Activated CD8-positive, alpha-beta T cell treated with anti-CD3 and anti-CD28 coated beads, Interleukin-2, amount 10 ng/mL, durations not matched to agents 7 days and 5 days (primary cell): ENCODE measurements around the gene CNNM3. TPM values are rescaled to one million over a fixed set of nuclear protein-coding genes. Genes with fewer than 3 reads are reported as not detected.

Experiments
- ATAC-seq: fragments of 150-1000 bp; cut with Tn5 transposase; one replicate; pipeline ENCODE4 v1.10.0; 2021; ENCODE audit warnings: moderate library complexity
- CTCF ChIA-PET: fragments of 350-600 bp; sonication (Branson Sonifier 250); formaldehyde crosslinking; loops from one replicate; lab custom pipeline; 2021; ENCODE audit warnings: antibody characterized with exemption; lab: Charles Lee
- POLR2A ChIA-PET: fragments of 350-600 bp; sonication (Branson Sonifier 250); formaldehyde crosslinking; loops from one replicate; lab custom pipeline; 2021; ENCODE audit warnings: antibody characterized with exemption; lab: Charles Lee
- DNase-seq: peaks from one replicate; pipeline ENCODE4 v3.0.0-alpha.2; 2020
- H3K27ac Mint-ChIP-seq: one replicate; pipeline ENCODE4 v1.8.0; 2021; ENCODE audit warnings: mild to moderate bottlenecking, mixed read lengths
- H3K27me3 Mint-ChIP-seq: one replicate; pipeline ENCODE4 v1.8.0; 2021; ENCODE audit warnings: low read depth, mixed read lengths
- H3K36me3 Mint-ChIP-seq: one replicate; pipeline ENCODE4 v1.8.0; 2021; ENCODE audit warnings: low read depth, mixed read lengths
- H3K4me1 Mint-ChIP-seq: one replicate; pipeline ENCODE4 v1.8.0; 2021; ENCODE audit warnings: low read depth, mixed read lengths
- H3K4me3 Mint-ChIP-seq: one replicate; pipeline ENCODE4 v1.8.0; 2021; ENCODE audit warnings: mild to moderate bottlenecking, mixed read lengths
- H3K9me3 Mint-ChIP-seq: one replicate; pipeline ENCODE4 v1.8.0; 2022; ENCODE audit warnings: mixed read lengths; ENCODE audit not compliant: insufficient read depth
- total RNA-seq, 2 experiments: library from RNA; stranded (reverse); gene quantifications; one replicate each; pipeline ENCODE4 v1.2.3, GENCODE V29; 2021

Gene CNNM3
- 10 to 100 TPM; 28.1 to 29.9 TPM for total RNA-seq

DNA sequence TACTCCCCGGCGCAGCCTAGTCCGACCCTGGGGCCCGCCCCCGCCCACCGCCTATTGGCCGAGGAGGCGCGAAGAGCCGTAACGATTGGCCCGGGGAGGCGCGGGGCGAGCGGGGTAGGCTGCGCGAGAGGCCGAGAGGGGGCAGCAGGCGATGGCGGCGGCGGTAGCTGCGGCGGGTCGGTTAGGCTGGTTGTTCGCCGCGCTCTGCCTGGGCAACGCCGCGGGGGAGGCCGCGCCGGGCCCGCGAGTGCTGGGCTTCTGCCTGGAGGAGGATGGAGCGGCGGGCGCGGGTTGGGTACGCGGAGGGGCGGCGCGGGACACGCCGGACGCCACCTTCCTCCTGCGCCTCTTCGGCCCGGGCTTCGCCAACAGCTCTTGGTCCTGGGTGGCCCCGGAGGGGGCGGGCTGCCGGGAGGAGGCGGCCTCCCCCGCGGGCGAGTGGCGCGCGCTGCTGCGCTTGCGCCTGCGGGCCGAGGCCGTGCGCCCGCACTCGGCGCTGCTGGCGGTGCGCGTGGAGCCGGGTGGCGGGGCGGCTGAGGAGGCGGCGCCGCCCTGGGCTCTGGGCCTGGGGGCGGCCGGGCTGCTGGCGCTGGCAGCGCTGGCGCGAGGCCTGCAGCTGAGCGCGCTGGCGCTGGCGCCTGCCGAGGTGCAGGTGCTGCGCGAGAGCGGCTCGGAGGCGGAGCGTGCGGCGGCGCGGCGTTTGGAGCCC is at the start of gene CNNM3:
TSS of gene CNNM3 (plus strand) at position 142 of the 709 bp plus-strand sequence. CDS start at position 152, 10 bp downstream.
- no peaks in the 10 kb centered on the region for H3K9me3 Mint-ChIP-seq
- peaks cover 30% of the 10 kb centered on the region for H3K36me3 Mint-ChIP-seq
- H3K27ac Mint-ChIP-seq, result peak within 1 kb of the TSS; percentile 71
- POLR2A ChIA-PET, result interaction anchor here (0.8 to 2.0 kb wide), 7 partner anchors 10 to 198 kb away, joined by 3 to 9 read pairs (median 4); partner anchors contain the start of gene ANKRD39
- no peaks in the 10 kb centered on the region for H3K27me3 Mint-ChIP-seq
- peak within 1 kb of the TSS; percentile 89 for H3K4me3 Mint-ChIP-seq
- CTCF ChIA-PET, result interaction anchor here (0.6 to 4.1 kb wide), 19 partner anchors 9 to 297 kb away, joined by 3 to 27 read pairs (median 4); partner anchors contain the start of genes ANKRD36, ANKRD39 and CNNM4
- peak; percentile 95 for ATAC-seq
- H3K4me1 Mint-ChIP-seq, result peaks cover 53% of the 10 kb centered on the region
- DNase-seq, result peak; percentile 96

GRCh38 chr2:96767135-96767871 is 48.8 kb upstream of the CNNM3 start:
- ChIA-PET POLR2A (interaction anchor here (0.6 kb wide), 1 partner anchor 578 kb away, joined by 3 read pairs; no protein-coding TSS in a partner anchor), CTCF (interaction anchor here (0.9 kb wide), 2 partner anchors 17 to 213 kb away, joined by 3 read pairs; no protein-coding TSS in a partner anchor)
- Mint-ChIP-seq H3K27me3 (no peaks in the 10 kb centered on the region), H3K4me1 (peaks cover 28% of the 10 kb centered on the region), H3K27ac (no peak overlapping the region), H3K4me3 (no peak overlapping the region), H3K9me3 (no peaks in the 10 kb centered on the region), H3K36me3 (no peaks in the 10 kb centered on the region)
- ATAC-seq, result no peak
- DNase-seq, result no peak

GRCh38 chr2:96768083-96768561 is 47.9 kb upstream of the CNNM3 start:
- DNase-seq, result no peak
- Mint-ChIP-seq H3K27ac (no peak overlapping the region), H3K4me1 (peaks cover 25% of the 10 kb centered on the region), H3K9me3 (no peaks in the 10 kb centered on the region), H3K27me3 (no peaks in the 10 kb centered on the region), H3K4me3 (no peak overlapping the region), H3K36me3 (peaks cover 3% of the 10 kb centered on the region)
- no peak for ATAC-seq
- ChIA-PET CTCF (no interaction called here), POLR2A (interaction anchor here (0.6 kb wide), 1 partner anchor 579 kb away, joined by 3 read pairs; no protein-coding TSS in a partner anchor)

GRCh38 chr2:96769814-96770213 is 46.3 kb upstream of the CNNM3 start:
- peaks cover 22% of the 10 kb centered on the region for H3K4me1 Mint-ChIP-seq
- no peaks in the 10 kb centered on the region for H3K27me3 Mint-ChIP-seq
- peaks cover 3% of the 10 kb centered on the region for H3K36me3 Mint-ChIP-seq
- ATAC-seq (no peak), DNase-seq (no peak)
- POLR2A ChIA-PET, result no interaction called here
- H3K9me3 Mint-ChIP-seq, result no peaks in the 10 kb centered on the region
- CTCF ChIA-PET, result interaction anchor here (0.8 to 1.0 kb wide), 2 partner anchors 8 to 11 kb away, joined by 3 to 6 read pairs; no protein-coding TSS in a partner anchor
- no peak overlapping the region for H3K27ac Mint-ChIP-seq
- no peak overlapping the region for H3K4me3 Mint-ChIP-seq

DNA sequence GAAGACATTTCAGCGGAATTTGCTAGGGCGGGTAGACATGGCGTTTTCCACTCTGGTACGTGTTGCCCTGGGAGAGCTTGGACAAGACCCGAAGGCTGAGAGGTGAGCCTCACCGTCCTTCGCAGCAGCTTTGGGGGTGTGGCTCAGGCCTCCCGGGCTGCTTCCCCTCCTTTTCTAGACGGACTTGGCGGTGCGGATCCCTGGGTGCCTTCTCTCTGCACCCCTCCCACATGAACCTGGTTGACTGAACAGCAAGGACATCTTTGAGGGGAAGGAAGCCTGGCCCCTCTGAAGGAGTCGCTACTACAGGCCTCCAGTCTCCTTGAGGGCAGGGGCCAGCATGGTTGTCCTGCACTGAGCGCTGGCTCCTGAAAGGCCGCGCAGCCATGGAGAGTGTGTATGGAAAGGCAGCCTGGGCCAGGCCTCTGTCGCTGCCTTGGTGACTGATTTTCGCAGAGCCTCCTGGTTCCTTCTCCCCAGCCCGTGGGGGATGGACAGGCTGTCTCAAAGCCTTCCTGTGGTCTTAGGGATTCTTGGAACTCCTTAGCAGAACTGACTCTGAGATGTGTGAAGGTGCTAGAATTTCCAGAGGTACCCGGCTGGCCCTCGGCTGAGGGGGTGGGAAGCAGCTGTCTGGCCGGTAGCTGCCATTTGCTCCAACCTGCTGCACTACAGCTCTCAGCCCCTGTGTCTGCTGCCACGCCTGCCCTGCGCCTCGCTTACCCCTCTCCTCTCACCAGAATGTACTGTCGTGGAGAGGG is 45.4 kb upstream of the CNNM3 start:
- ChIA-PET CTCF (interaction anchor here (0.8 kb wide), 2 partner anchors 10 to 12 kb away, joined by 3 read pairs; partner anchors contain the start of gene CNNM4), POLR2A (no interaction called here)
- Mint-ChIP-seq H3K36me3 (peaks cover 3% of the 10 kb centered on the region), H3K27me3 (no peaks in the 10 kb centered on the region), H3K9me3 (no peaks in the 10 kb centered on the region), H3K27ac (no peak overlapping the region), H3K4me1 (peaks cover 28% of the 10 kb centered on the region), H3K4me3 (no peak overlapping the region)
- DNase-seq (no peak), ATAC-seq (no peak)

DNA sequence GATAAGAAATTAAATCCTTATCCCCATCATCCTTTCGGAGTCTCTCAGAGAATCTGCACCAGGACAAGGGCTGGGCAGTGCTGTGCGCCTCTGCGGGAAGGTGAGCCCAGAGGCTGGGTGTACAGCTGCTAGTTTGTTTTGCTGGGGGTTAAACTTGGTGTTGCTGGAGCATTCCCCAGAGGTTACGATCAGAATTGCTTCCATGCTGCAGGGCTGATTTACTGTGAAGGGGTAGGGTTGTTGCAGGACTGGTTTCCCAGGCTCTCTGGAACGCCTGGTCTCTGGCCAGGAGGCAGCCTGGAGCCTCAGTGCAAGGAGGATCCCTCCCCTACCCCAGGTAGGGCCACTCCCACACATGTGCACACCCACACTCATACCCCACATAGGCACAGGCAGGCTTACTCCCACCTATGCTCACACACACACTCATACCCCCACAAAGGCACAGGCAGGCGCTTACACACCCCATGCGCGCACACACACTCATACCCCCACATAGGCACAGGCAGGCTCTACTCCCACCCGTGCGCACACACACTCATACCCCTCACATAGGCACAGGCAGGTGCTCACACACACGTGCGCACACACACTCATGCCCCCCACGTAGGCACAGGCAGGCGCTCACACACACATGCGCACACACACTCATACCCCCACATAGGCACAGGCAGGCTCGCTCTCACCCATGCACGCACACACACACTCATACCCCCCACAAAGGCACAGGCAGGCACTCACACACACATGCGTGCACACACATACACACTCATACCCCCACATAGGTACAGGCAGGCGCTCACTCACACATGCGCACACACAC is 44.1 kb upstream of the CNNM3 start:
- Mint-ChIP-seq H3K9me3 (no peaks in the 10 kb centered on the region), H3K36me3 (peaks cover 3% of the 10 kb centered on the region), H3K27me3 (no peaks in the 10 kb centered on the region), H3K27ac (peak overlapping the region; percentile 21), H3K4me3 (no peak overlapping the region), H3K4me1 (peaks cover 23% of the 10 kb centered on the region)
- ATAC-seq, result no peak
- no peak for DNase-seq
- ChIA-PET POLR2A (no interaction called here), CTCF (no interaction called here)

DNA sequence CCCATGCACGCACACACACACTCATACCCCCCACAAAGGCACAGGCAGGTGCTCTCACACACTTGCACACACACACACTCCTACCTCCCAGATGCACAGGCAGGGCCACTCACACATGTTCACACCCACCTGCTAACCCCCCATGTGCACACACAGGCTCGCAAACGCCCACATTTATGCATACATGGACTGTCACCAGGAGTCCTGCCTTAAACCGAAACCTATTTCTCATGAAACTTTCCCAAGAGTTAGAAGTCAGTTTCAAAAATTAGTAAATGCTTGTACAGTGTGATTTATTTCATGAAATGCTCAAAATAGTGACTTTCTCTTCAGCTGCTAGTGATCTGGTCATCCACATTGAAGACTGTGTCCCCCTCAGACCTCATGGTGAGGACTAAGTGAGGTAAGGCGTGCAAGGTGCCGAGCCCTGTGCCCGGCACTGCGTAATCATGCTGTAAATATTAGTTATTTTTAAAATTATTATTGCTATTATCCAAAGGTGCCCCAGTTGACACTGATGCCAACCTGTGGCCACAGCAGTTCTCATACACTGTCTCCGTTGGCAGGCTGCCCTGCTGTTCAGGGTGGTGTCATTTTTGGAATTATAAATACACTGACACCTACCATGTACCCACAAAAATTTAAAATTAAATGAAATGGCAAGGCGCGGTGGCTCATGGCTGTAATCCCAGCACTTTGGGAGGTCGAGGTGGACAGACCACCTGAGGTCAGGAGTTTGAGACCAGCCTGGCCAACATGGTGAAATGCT is 43.0 kb upstream of the CNNM3 start:
- no peak for ATAC-seq
- Mint-ChIP-seq H3K4me1 (peaks cover 22% of the 10 kb centered on the region), H3K4me3 (peak overlapping the region; percentile 42), H3K36me3 (peaks cover 3% of the 10 kb centered on the region), H3K27me3 (no peaks in the 10 kb centered on the region), H3K9me3 (no peaks in the 10 kb centered on the region), H3K27ac (peak overlapping the region; percentile 54)
- POLR2A ChIA-PET, result interaction anchor here (0.7 to 1.2 kb wide), 2 partner anchors 9 to 11 kb away, joined by 3 read pairs; no protein-coding TSS in a partner anchor
- CTCF ChIA-PET, result interaction anchor here (1.1 to 4.7 kb wide), 8 partner anchors 11 to 339 kb away, joined by 3 to 112 read pairs (median 6); partner anchors contain the start of genes ANKRD39 and CNNM4
- DNase-seq, result no peak

DNA sequence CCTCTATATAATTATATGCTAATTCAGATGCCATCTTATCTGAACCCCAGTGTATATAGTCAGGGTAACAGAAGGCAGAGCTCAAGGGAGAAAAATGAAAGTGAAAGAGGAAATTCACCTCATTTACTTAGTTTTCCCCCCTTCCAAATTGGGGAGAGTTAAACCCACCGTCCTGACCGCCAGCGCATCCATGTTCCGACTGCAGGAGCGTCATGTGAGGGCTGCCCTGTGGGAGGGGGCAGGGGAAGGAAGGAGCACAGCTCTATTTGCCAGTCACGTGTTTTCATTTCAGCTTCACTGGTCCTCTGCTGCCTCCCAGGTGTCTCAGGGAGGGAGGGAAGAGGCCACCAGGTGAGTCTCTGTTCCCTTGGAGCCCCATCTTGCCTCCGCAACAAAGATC is 42.1 kb upstream of the CNNM3 start:
- peaks cover 3% of the 10 kb centered on the region for H3K36me3 Mint-ChIP-seq
- ChIA-PET POLR2A (interaction anchor here (0.7 to 1.2 kb wide), 5 partner anchors 10 to 137 kb away, joined by 3 to 5 read pairs (median 3); partner anchors contain the start of gene CNNM3), CTCF (interaction anchor here (1.1 to 4.7 kb wide), 8 partner anchors 10 to 338 kb away, joined by 3 to 112 read pairs (median 6); partner anchors contain the start of genes ANKRD39 and CNNM4)
- peak overlapping the region; percentile 74 for H3K4me3 Mint-ChIP-seq
- peak overlapping the region; percentile 80 for H3K27ac Mint-ChIP-seq
- peaks cover 22% of the 10 kb centered on the region for H3K4me1 Mint-ChIP-seq
- DNase-seq (peak; percentile 67), ATAC-seq (peak; percentile 85)
- H3K27me3 Mint-ChIP-seq, result no peaks in the 10 kb centered on the region
- no peaks in the 10 kb centered on the region for H3K9me3 Mint-ChIP-seq

DNA sequence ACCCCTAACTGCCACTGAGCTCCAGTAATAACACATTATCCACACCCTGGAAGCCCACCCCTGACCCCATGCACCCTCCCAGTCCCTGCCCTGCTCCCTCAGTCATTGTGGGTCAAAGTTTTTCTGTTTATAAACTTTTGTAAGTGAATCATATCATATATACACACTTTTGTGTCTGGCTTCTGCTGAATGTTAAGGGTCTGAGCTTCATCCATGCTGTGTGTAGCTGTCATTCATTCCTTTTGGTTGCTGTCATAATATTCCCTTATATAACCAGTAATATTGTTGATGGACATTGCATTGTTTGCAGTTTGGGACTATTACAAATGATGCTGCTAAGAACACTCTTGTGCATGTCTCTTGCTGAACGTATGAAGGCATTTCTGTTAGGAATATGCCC is 40.9 kb upstream of the CNNM3 start:
- peaks cover 3% of the 10 kb centered on the region for H3K36me3 Mint-ChIP-seq
- peak overlapping the region; percentile 25 for H3K27ac Mint-ChIP-seq
- H3K9me3 Mint-ChIP-seq, result no peaks in the 10 kb centered on the region
- no peaks in the 10 kb centered on the region for H3K27me3 Mint-ChIP-seq
- H3K4me1 Mint-ChIP-seq, result peaks cover 22% of the 10 kb centered on the region
- ATAC-seq (no peak), DNase-seq (no peak)
- no peak overlapping the region for H3K4me3 Mint-ChIP-seq
- ChIA-PET CTCF (interaction anchor here (1.6 to 4.7 kb wide), 4 partner anchors 14 to 186 kb away, joined by 3 to 112 read pairs (median 12); partner anchors contain the start of genes ANKRD39 and CNNM4), POLR2A (interaction anchor here (1.0 to 1.1 kb wide), 2 partner anchors 41 to 138 kb away, joined by 3 to 4 read pairs; partner anchors contain the start of gene CNNM3)
